ENCODE results near the gene SKI.

GRCh38 chr1:2182376-2182775, 45.7 kb upstream of the SKI start:
- no peak for TF ChIP-seq EZH2 (IDR thresholded peaks at IDR 0.05; ENCODE audit: borderline replicate concordance, control insufficient read depth, low read depth, low read length)
- TF ChIP-seq SMC3 (IDR thresholded peaks at IDR 0.05; ENCODE audit: borderline replicate concordance, low read length), result no peak
- TF ChIP-seq CTCF (IDR thresholded peaks at IDR 0.05 in 2 of 3, conservative IDR thresholded peaks at IDR 0.05 in 1 of 3; ENCODE audit: control insufficient read depth in 2 of 3, extremely low read depth in 1 of 3, insufficient read depth in 1 of 3, low read depth in 3 of 3, low read length in 3 of 3), result no peak
- no peak for TF ChIP-seq EP300 (IDR thresholded peaks at IDR 0.05; ENCODE audit: borderline replicate concordance in 1 of 2, control insufficient read depth in 1 of 2, low read depth in 2 of 2, low read length in 2 of 2)
- TF ChIP-seq HDAC2 (IDR thresholded peaks at IDR 0.05), result no peak
- TF ChIP-seq PAX8 (IDR thresholded peaks at IDR 0.05), result no peak
- no peak for TF ChIP-seq RBBP5 (conservative IDR thresholded peaks at IDR 0.05)
- TF ChIP-seq MYC (IDR thresholded peaks at IDR 0.05; ENCODE audit: insufficient read depth, insufficient read length, insufficient replicate concordance, low read length, severe bottlenecking), result no peak
- TF ChIP-seq STAT3 (IDR thresholded peaks at IDR 0.05; ENCODE audit: low read depth, low read length), result no peak
- TF ChIP-seq HDAC6 (IDR thresholded peaks at IDR 0.05; ENCODE audit: unreplicated experiment), result no peak
- no peak for TF ChIP-seq GABPA (IDR thresholded peaks at IDR 0.05; ENCODE audit: low read depth)
- no peak for TF ChIP-seq EGR1 (IDR thresholded peaks at IDR 0.05; ENCODE audit: borderline replicate concordance in 1 of 2, low read depth in 2 of 2, low read length in 2 of 2)
- no peak for TF ChIP-seq POLR2A (IDR thresholded peaks at IDR 0.05; ENCODE audit: low read depth, low read length)
- no peak for TF ChIP-seq CHD4 (IDR thresholded peaks at IDR 0.05)
